Adipocyte (in vitro differentiated cells): ENCODE data around the gene MIEN1.

Experiments used
- DNase-seq: peaks from one replicate; pipeline ENCODE4 v3.0.0-alpha.2; 2015; ENCODE audit warnings: low read depth
- H3K27me3 ChIP-seq: replicated peaks from 2 replicates; pipeline ENCODE4 v1.7.0; 2013; ENCODE audit warnings: mild to moderate bottlenecking, low read length, moderate library complexity; ENCODE audit not compliant: control insufficient read depth, insufficient read depth
- H3K36me3 ChIP-seq: 2 replicates; pipeline ENCODE4 v1.7.0; 2013; ENCODE audit warnings: low read length, mild to moderate bottlenecking, moderate library complexity; ENCODE audit not compliant: control insufficient read depth, insufficient read depth, severe bottlenecking
- H3K4me1 ChIP-seq: 2 replicates; pipeline ENCODE4 v1.7.0; 2013; ENCODE audit warnings: mild to moderate bottlenecking, low read length, moderate library complexity; ENCODE audit not compliant: control insufficient read depth, insufficient read depth
- H3K4me3 ChIP-seq: 2 replicates; pipeline ENCODE4 v1.7.0; 2013; ENCODE audit warnings: mild to moderate bottlenecking, low read length, moderate library complexity
- H3K9ac ChIP-seq: 2 replicates; pipeline ENCODE4 v1.7.0; 2013; ENCODE audit warnings: mild to moderate bottlenecking, low read length, moderate library complexity
- H3K9me3 ChIP-seq: 2 replicates; pipeline ENCODE4 v1.7.0; 2013; ENCODE audit warnings: mild to moderate bottlenecking, low read length, moderate library complexity; ENCODE audit not compliant: control insufficient read depth

The MIEN1 gene

GRCh38 chr17:39730095-39730921 lies at the start of gene MIEN1:
Gene MIEN1 (minus strand): TSS chr17:39730532. CDS start chr17:39730495, 37 bp downstream.
- peak within 1 kb of the TSS; percentile 98 for H3K4me3 ChIP-seq
- DNase-seq: peak; percentile 96

GRCh38 chr17:39777534-39778365 lies 47.4 kb upstream of the MIEN1 start:
- H3K36me3 ChIP-seq: no peaks in the 10 kb centered on the region
- H3K27me3 ChIP-seq: peaks cover 72% of the 10 kb centered on the region
- H3K9me3 ChIP-seq: no peaks in the 10 kb centered on the region
- no peak overlapping the region for H3K9ac ChIP-seq
- H3K4me3 ChIP-seq: no peak overlapping the region
- H3K4me1 ChIP-seq: no peaks in the 10 kb centered on the region
- DNase-seq: no peak

More at GRCh38 chr17:39730095-39730921, at the start of gene MIEN1:
- H3K9me3 ChIP-seq: no peaks in the 10 kb centered on the region
- H3K27me3 ChIP-seq: no peaks in the 10 kb centered on the region
- H3K4me1 ChIP-seq: peaks cover 9% of the 10 kb centered on the region
- H3K36me3 ChIP-seq: peaks cover 9% of the 10 kb centered on the region
- H3K9ac ChIP-seq: peak within 1 kb of the TSS; percentile 88

GRCh38 chr17:39776252-39776651 lies 45.9 kb upstream of the MIEN1 start:
- no peak overlapping the region for H3K4me3 ChIP-seq
- H3K4me1 ChIP-seq: no peaks in the 10 kb centered on the region
- H3K9me3 ChIP-seq: no peaks in the 10 kb centered on the region
- H3K27me3 ChIP-seq: peaks cover 69% of the 10 kb centered on the region
- H3K36me3 ChIP-seq: no peaks in the 10 kb centered on the region
- H3K9ac ChIP-seq: no peak overlapping the region
- no peak for DNase-seq

- Histone ChIP-seq H3K4me3 (no peak overlapping the region), H3K4me1 (no peaks in the 10 kb centered on the region), H3K9ac (no peak overlapping the region), H3K36me3 (no peaks in the 10 kb centered on the region), H3K27me3 (peaks cover 69% of the 10 kb centered on the region), H3K9me3 (no peaks in the 10 kb centered on the region)
- no peak for DNase-seq
These were observed 44.7 kb upstream of the MIEN1 start for GRCh38 chr17:39775031-39775430.

GRCh38 chr17:39774047-39774446 lies 43.7 kb upstream of the MIEN1 start:
- H3K9ac ChIP-seq: no peak overlapping the region
- DNase-seq: no peak
- no peaks in the 10 kb centered on the region for H3K4me1 ChIP-seq
- H3K9me3 ChIP-seq: no peaks in the 10 kb centered on the region
- H3K4me3 ChIP-seq: no peak overlapping the region
- H3K36me3 ChIP-seq: no peaks in the 10 kb centered on the region
- peaks cover 70% of the 10 kb centered on the region for H3K27me3 ChIP-seq

GRCh38 chr17:39772987-39773934 lies 42.9 kb upstream of the MIEN1 start:
- no peak overlapping the region for H3K4me3 ChIP-seq
- H3K27me3 ChIP-seq: peaks cover 72% of the 10 kb centered on the region

GRCh38 chr17:39772415-39772814 lies 42.1 kb upstream of the MIEN1 start:
- no peak for DNase-seq
- no peaks in the 10 kb centered on the region for H3K36me3 ChIP-seq
- H3K4me3 ChIP-seq: no peak overlapping the region
- peaks cover 66% of the 10 kb centered on the region for H3K27me3 ChIP-seq
- no peaks in the 10 kb centered on the region for H3K4me1 ChIP-seq
- no peak overlapping the region for H3K9ac ChIP-seq
- no peaks in the 10 kb centered on the region for H3K9me3 ChIP-seq

More at GRCh38 chr17:39772987-39773934, 42.9 kb upstream of the MIEN1 start:
- Histone ChIP-seq H3K36me3 (no peaks in the 10 kb centered on the region), H3K4me1 (no peaks in the 10 kb centered on the region), H3K9me3 (no peaks in the 10 kb centered on the region), H3K9ac (no peak overlapping the region)
- no peak for DNase-seq

GRCh38 chr17:39769974-39770587 lies 39.7 kb upstream of the MIEN1 start:
- Histone ChIP-seq H3K4me1 (no peaks in the 10 kb centered on the region), H3K9ac (no peak overlapping the region), H3K36me3 (no peaks in the 10 kb centered on the region), H3K27me3 (peaks cover 73% of the 10 kb centered on the region), H3K9me3 (peaks cover 17% of the 10 kb centered on the region), H3K4me3 (no peak overlapping the region)
- DNase-seq: no peak

GRCh38 chr17:39767147-39767546 lies 36.8 kb upstream of the MIEN1 start:
- peaks cover 3% of the 10 kb centered on the region for H3K4me1 ChIP-seq
- H3K4me3 ChIP-seq: no peak overlapping the region
- no peak overlapping the region for H3K9ac ChIP-seq
- H3K9me3 ChIP-seq: peaks cover 19% of the 10 kb centered on the region
- peaks cover 49% of the 10 kb centered on the region for H3K27me3 ChIP-seq
- no peak for DNase-seq
- H3K36me3 ChIP-seq: no peaks in the 10 kb centered on the region

- Histone ChIP-seq H3K4me3 (no peak overlapping the region), H3K27me3 (peaks cover 40% of the 10 kb centered on the region), H3K36me3 (no peaks in the 10 kb centered on the region), H3K9ac (no peak overlapping the region), H3K4me1 (peaks cover 3% of the 10 kb centered on the region), H3K9me3 (peaks cover 19% of the 10 kb centered on the region)
- DNase-seq: no peak
These were observed 35.4 kb upstream of the MIEN1 start for GRCh38 chr17:39765766-39766165.
